ENCODE data around the gene LTBP4.

GRCh38 chr19:40642051-40642706, 41.0 kb downstream of the LTBP4 start:
- TF ChIP-seq ZNF561 (tag by site-specific recombination; IDR thresholded peaks at IDR 0.05; ENCODE audit: borderline replicate concordance) (no peak), ZBTB26 (tag by site-specific recombination; optimal IDR thresholded peaks at IDR 0.05) (no peak), PRDM1 (tag by site-specific recombination; IDR thresholded peaks at IDR 0.05) (no peak), ZNF274 (IDR thresholded peaks at IDR 0.05; ENCODE audit: low read length) (no peak), ZNF274 (tag by site-specific recombination; IDR thresholded peaks at IDR 0.05; ENCODE audit: borderline replicate concordance) (no peak), ZNF114 (tag by site-specific recombination; IDR thresholded peaks at IDR 0.05) (no peak), ZBTB21 (tag by site-specific recombination; IDR thresholded peaks at IDR 0.05) (no peak), ZNF341 (tag by site-specific recombination; IDR thresholded peaks at IDR 0.05; ENCODE audit: low read depth) (no peak), CTCF (tag by site-specific recombination; IDR thresholded peaks at IDR 0.05) (no peak)
